Measurements from ENCODE around the gene PDE3A. TPM values are rescaled to one million over a fixed set of nuclear protein-coding genes. Genes with fewer than 3 reads are reported as not detected.

PDE3A gene
- total RNA-seq, 1 experiment from 2014 or later, result 0.36 TPM

DNA sequence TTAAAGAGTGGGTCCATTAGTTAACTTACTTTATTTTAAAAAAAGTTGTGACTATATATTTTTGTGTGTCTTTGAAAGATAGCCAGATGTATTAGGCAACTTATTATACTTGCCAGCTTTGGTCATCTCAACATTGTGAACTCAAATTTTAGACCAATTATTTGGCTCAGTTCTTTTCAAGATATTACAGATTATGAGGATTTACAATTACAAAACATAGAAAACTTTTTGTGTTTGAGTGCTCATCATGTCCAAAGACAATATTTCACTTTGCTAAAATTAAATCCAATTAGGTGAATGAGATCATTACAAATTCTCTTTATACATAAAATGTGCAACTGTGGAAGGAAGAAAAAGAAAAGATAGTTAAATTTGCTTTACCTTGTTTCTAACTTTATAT, 18.3 kb upstream of the PDE3A start:
- POLR2A ChIA-PET, result no interaction called here
- H3K4me3 Mint-ChIP-seq (ENCODE audit: unreplicated experiment), result no peak overlapping the region
- no TSS peak for BruUV-seq (replicated peaks)
- CTCF ChIA-PET, result no interaction called here
- H3K36me3 Mint-ChIP-seq (ENCODE audit: insufficient read depth, unreplicated experiment), result no peaks in the 10 kb centered on the region
- TF ChIP-seq, protein P1, sequence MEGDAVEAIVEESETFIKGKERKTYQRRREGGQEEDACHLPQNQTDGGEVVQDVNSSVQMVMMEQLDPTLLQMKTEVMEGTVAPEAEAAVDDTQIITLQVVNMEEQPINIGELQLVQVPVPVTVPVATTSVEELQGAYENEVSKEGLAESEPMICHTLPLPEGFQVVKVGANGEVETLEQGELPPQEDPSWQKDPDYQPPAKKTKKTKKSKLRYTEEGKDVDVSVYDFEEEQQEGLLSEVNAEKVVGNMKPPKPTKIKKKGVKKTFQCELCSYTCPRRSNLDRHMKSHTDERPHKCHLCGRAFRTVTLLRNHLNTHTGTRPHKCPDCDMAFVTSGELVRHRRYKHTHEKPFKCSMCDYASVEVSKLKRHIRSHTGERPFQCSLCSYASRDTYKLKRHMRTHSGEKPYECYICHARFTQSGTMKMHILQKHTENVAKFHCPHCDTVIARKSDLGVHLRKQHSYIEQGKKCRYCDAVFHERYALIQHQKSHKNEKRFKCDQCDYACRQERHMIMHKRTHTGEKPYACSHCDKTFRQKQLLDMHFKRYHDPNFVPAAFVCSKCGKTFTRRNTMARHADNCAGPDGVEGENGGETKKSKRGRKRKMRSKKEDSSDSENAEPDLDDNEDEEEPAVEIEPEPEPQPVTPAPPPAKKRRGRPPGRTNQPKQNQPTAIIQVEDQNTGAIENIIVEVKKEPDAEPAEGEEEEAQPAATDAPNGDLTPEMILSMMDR (IDR thresholded peaks at IDR 0.05; ENCODE audit: insufficient read depth in 1 of 2, low read depth in 1 of 2, low read length in 1 of 2, severe bottlenecking in 1 of 2, unreplicated experiment in 1 of 2), result no peak
- intact Hi-C loops (cut with micrococcal nuclease; ENCODE audit: unreplicated experiment), result no loop called here
- H3K27ac Mint-ChIP-seq (ENCODE audit: unreplicated experiment), result no peak overlapping the region
- no peaks in the 10 kb centered on the region for H3K4me1 Mint-ChIP-seq (ENCODE audit: low read depth, unreplicated experiment)
- Histone ChIP-seq H3K4me3 (ENCODE audit: low read depth, low read length) (no peak overlapping the region), H3K9me3 (peaks cover 3% of the 10 kb centered on the region; the same call in 1 of the 2 replicates), H3K4me1 (no peaks in the 10 kb centered on the region), H3K27me3 (replicated peaks; ENCODE audit: control insufficient read depth, insufficient read depth, low read length) (no peaks in the 10 kb centered on the region), H3K36me3 (ENCODE audit: control insufficient read depth, insufficient read depth, low read length) (no peaks in the 10 kb centered on the region)
- no peaks in the 10 kb centered on the region for H3K27me3 Mint-ChIP-seq (ENCODE audit: insufficient read depth, unreplicated experiment)
- H3K9me3 Mint-ChIP-seq (ENCODE audit: unreplicated experiment), result no peaks in the 10 kb centered on the region
- no peak for DNase-seq

DNA sequence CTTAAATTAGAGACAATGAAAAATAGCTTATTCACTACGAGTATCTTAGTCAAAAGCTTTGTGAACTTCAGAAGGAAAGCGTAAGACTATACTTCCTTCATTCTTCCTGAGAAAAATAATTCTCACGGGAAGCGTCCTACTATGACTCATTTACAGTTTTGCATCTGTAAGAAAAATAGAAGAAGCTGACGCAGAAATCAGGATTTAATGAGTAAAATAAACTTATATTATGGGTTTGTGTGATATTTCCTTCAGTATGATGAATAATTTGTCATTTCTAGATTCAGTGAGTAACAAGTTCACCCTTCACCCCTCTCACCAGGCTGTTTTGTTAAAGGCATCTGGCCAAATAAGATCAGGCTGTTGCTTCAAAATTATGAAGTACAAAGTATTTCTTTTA, 17.8 kb upstream of the PDE3A start:
- Mint-ChIP-seq H3K9me3 (ENCODE audit: unreplicated experiment) (no peaks in the 10 kb centered on the region), H3K27me3 (ENCODE audit: insufficient read depth, unreplicated experiment) (no peaks in the 10 kb centered on the region), H3K27ac (ENCODE audit: unreplicated experiment) (no peak overlapping the region), H3K4me1 (ENCODE audit: low read depth, unreplicated experiment) (no peaks in the 10 kb centered on the region), H3K36me3 (ENCODE audit: insufficient read depth, unreplicated experiment) (no peaks in the 10 kb centered on the region), H3K4me3 (ENCODE audit: unreplicated experiment) (no peak overlapping the region)
- Histone ChIP-seq H3K4me3 (ENCODE audit: low read depth, low read length) (no peak overlapping the region), H3K9me3 (peaks cover 3% of the 10 kb centered on the region; the same call in 1 of the 2 replicates), H3K4me1 (no peaks in the 10 kb centered on the region), H3K27me3 (replicated peaks; ENCODE audit: control insufficient read depth, insufficient read depth, low read length) (no peaks in the 10 kb centered on the region), H3K36me3 (ENCODE audit: control insufficient read depth, insufficient read depth, low read length) (no peaks in the 10 kb centered on the region)
- TF ChIP-seq, protein P1 (IDR thresholded peaks at IDR 0.05; ENCODE audit: insufficient read depth in 1 of 2, low read depth in 1 of 2, low read length in 1 of 2, severe bottlenecking in 1 of 2, unreplicated experiment in 1 of 2), result no peak
- intact Hi-C loops (cut with micrococcal nuclease; ENCODE audit: unreplicated experiment), result no loop called here
- ChIA-PET CTCF (no interaction called here), POLR2A (no interaction called here)
- no TSS peak for BruUV-seq (replicated peaks)
- no peak for DNase-seq

DNA sequence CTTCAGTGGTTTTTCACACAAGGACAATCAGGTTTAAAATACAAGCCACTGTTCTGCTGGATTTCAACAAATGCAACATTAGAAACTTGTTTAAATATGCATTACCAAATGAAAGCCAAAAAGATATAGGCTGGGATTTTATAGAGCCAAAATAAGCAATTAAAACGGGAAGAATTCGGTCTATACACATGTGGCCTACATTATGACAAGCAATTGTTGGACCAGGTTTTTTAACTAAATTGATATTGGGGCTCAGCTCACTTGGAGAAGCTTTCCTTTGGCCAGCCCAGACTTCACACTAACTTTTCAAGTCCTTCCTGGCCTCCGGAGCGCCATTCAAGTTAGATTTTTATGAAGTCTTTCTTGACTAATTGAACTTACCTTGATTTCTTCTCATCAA, 16.9 kb upstream of the PDE3A start:
- Mint-ChIP-seq H3K9me3 (ENCODE audit: unreplicated experiment) (no peaks in the 10 kb centered on the region), H3K27me3 (ENCODE audit: insufficient read depth, unreplicated experiment) (no peaks in the 10 kb centered on the region), H3K4me3 (ENCODE audit: unreplicated experiment) (no peak overlapping the region), H3K27ac (ENCODE audit: unreplicated experiment) (no peak overlapping the region), H3K36me3 (ENCODE audit: insufficient read depth, unreplicated experiment) (no peaks in the 10 kb centered on the region), H3K4me1 (ENCODE audit: low read depth, unreplicated experiment) (no peaks in the 10 kb centered on the region)
- ChIA-PET CTCF (interaction anchor here (0.6 kb wide), 1 partner anchor 747 kb away, joined by 3 read pairs; no protein-coding TSS in a partner anchor), POLR2A (no interaction called here)
- no peak overlapping the region for H3K4me3 ChIP-seq (ENCODE audit: low read depth, low read length)
- no peaks in the 10 kb centered on the region for H3K36me3 ChIP-seq (ENCODE audit: control insufficient read depth, insufficient read depth, low read length)
- TF ChIP-seq, protein P1 (IDR thresholded peaks at IDR 0.05; ENCODE audit: insufficient read depth in 1 of 2, low read depth in 1 of 2, low read length in 1 of 2, severe bottlenecking in 1 of 2, unreplicated experiment in 1 of 2), result no peak
- no peak for DNase-seq
- no TSS peak for BruUV-seq (replicated peaks)
- intact Hi-C loops (cut with micrococcal nuclease; ENCODE audit: unreplicated experiment), result no loop called here
- no peaks in the 10 kb centered on the region for H3K27me3 ChIP-seq (replicated peaks; ENCODE audit: control insufficient read depth, insufficient read depth, low read length)
- no peaks in the 10 kb centered on the region for H3K4me1 ChIP-seq
- peaks cover 3% of the 10 kb centered on the region; the same call in 1 of the 2 replicates for H3K9me3 ChIP-seq
